Small intestine (tissue), 7 donors: ENCODE measurements around the gene C20orf96. TPM values are rescaled to one million over a fixed set of nuclear protein-coding genes. Genes with fewer than 3 reads are reported as not detected.

Experiments used
- DNase-seq, 2 donors: peaks; one replicate each; pipeline versions ENCODE4 v3.0.0 to v3.0.0-alpha.2; 2013
- FAIRE-seq: peaks from 2 replicates; lab custom pipeline; 2012; peaks lifted over from hg19 to GRCh38; lab: Jason Lieb, UNC
- H3K27ac ChIP-seq, 3 donors: one replicate each; pipeline ENCODE4 v1.5.1; 2013; ENCODE audit warnings: low read length in 2 of 3, mild to moderate bottlenecking in 2 of 3, control low read depth in 1 of 3, inconsistent platforms in 1 of 3, low read depth in 1 of 3, moderate library complexity in 1 of 3
- H3K27me3 ChIP-seq, 3 donors: one replicate each; pipeline ENCODE4 v1.6.1; 2013; ENCODE audit warnings: low read length in 3 of 3, inconsistent platforms in 1 of 3; ENCODE audit not compliant: control insufficient read depth in 3 of 3, insufficient read depth in 3 of 3
- H3K36me3 ChIP-seq, 3 donors: one replicate each; pipeline ENCODE4 v1.6.1; 2013; ENCODE audit warnings: low read length in 3 of 3, inconsistent platforms in 1 of 3, low read depth in 1 of 3, mild to moderate bottlenecking in 1 of 3, moderate library complexity in 1 of 3; ENCODE audit not compliant: control insufficient read depth in 3 of 3, insufficient read depth in 2 of 3
- H3K4me1 ChIP-seq, 3 donors: one replicate each; pipeline ENCODE4 v1.6.1; 2013; ENCODE audit warnings: low read length in 2 of 3, inconsistent platforms in 1 of 3, low read depth in 1 of 3, mild to moderate bottlenecking in 1 of 3, moderate library complexity in 1 of 3; ENCODE audit not compliant: control insufficient read depth in 3 of 3, insufficient read depth in 2 of 3
- H3K4me3 ChIP-seq, 3 donors: one replicate each; pipeline ENCODE4 v1.5.1; 2013; ENCODE audit warnings: low read length in 3 of 3, control low read depth in 1 of 3, inconsistent platforms in 1 of 3, low read depth in 1 of 3, mild to moderate bottlenecking in 1 of 3, moderate library complexity in 1 of 3
- H3K9me3 ChIP-seq, 2 donors: one replicate each; pipeline ENCODE4 v1.6.1; 2013; ENCODE audit warnings: low read depth in 1 of 2, low read length in 1 of 2; ENCODE audit not compliant: control insufficient read depth in 2 of 2, insufficient read depth in 1 of 2
- WGBS, 3 donors: extraction: QIAGEN DNeasy Blood & Tissue Kit; methylation state at CpG; one replicate each; pipeline ENCODE4 v1.1.7; 2013; 5-methylcytosine and 5-hydroxymethylcytosine counted together
- polyA plus RNA-seq, 4 donors: library from polyadenylated mRNA; stranded (reverse) in 3 of 4; unstranded in 1 of 4; fragments of 200-250 nt in 3 of 4; fragments of 120-200 nt in 1 of 4; gene quantifications; one replicate each; pipeline versions ENCODE4 v1.2.1 to v1.2.3, GENCODE V29; 2013
- donor health status: healthy with polysubstance abuse.
- donor health status: control.
- donor health status: control.
- donor health status: Bipolar disorder and iron deficiency.
- donor health status: healthy.

Gene C20orf96
- polyA plus RNA-seq, 4 donors = 3.5 to 8.7 (median 6.7) TPM

DNA sequence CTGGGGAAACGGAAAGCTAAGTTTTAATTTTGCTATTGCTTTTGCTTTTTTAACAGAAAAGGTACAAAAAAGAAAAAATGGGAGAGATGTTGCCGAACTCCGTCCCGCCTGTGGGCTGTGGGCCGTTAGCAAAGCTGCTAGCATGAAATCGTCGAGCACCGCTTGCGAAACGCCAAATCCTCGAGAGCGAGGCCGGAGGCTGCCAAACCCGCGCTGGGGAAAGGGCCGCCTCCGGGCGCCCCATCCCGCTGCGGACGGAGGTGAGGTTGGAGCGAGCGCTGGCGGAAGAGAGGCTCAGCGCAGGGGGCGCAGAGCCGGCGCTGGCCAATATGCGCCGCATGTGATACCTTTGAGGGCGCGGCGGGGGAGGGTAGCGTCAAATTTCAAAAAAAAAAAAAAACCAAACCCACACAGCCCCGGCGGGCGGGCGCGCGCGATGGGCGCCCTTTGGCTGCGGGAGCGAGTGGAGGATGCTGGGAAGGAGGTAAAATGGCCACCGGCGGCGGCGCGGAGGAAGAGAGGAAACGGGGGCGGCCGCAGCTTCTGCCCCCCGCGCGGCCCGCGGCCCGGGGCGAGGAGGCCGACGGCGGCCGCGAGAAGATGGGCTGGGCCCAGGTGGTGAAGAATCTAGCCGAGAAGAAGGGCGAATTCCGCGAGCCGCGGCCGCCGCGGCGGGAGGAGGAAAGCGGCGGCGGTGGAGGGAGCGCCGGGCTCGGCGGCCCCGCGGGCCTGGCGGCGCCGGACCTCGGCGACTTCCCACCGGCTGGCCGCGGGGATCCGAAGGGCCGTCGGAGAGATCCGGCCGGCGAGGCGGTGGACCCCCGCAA, 6.8 kb upstream of the C20orf96 start, which contains the start of gene ZCCHC3:
Gene ZCCHC3, plus strand, starts transcription at position 473 of the 827 bp plus-strand sequence. Its CDS starts 17 bp downstream, at position 490.
- peak; percentile 78 to 94 for DNase-seq
- 0 to 1% (median 0%) methylated on average over 63 to 99 of the region's 99 CpGs for WGBS, 3 donors
- Histone ChIP-seq H3K27ac (peak within 1 kb of the TSS; percentile 96 to 99 (median 96)), H3K36me3 (peaks cover 0 to 17% (median 0%) of the 10 kb centered on the region in 3 donors), H3K27me3 (no peaks in the 10 kb centered on the region), H3K4me1 (peaks cover 4 to 27% (median 18%) of the 10 kb centered on the region in 3 donors), H3K9me3 (no peaks in the 10 kb centered on the region), H3K4me3 (peak within 1 kb of the TSS; percentile 88 to 97 (median 93))
- no peak for FAIRE-seq

DNA sequence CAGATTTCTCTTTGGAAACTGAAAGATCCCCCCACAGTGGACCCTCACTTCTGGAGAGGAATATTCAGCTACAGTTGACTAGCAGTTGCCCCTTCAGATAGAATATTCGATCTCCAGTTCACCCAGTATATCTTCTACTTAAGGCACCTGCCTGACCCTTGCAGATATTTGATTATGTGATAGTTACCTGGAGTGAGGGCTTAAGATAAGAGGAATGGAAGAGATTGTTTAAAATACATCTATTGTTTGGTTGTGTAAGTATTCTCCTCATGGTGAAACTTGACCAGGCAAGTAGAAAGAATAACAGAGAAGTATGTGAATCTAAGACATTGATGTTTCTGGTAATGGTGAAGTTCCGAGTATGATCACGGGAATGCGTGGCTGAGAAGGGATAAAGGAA, 5.3 kb upstream of the C20orf96 start:
- Histone ChIP-seq H3K36me3 (peaks cover 0 to 7% (median 0%) of the 10 kb centered on the region in 3 donors), H3K4me3 (no peak overlapping the region), H3K27ac (no peak overlapping the region), H3K27me3 (no peaks in the 10 kb centered on the region), H3K9me3 (no peaks in the 10 kb centered on the region), H3K4me1 (peaks cover 4 to 29% (median 19%) of the 10 kb centered on the region in 3 donors)
- FAIRE-seq = no peak
- DNase-seq = no peak
- WGBS, 3 donors = 81 to 90% (median 83%) methylated on average over 4 of the region's 4 CpGs

DNA sequence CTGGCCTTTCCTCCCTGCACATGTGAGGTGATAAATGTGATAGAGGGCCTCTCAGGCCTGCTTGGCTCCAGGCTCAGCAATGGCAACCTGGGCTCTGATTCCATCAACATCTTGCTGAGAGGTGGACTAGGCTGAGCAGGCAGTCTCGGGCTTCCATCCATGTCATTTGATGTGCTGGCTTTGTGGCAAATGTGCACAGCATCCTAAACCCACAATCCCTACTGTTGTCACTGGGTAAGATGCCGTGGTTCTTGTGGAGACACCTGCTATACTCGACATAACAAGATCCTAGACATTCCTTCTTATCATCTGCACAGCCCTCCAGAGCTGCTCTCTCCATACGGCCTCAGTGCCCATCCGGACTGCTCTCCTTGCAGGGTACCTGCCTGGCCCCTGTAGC, 4.1 kb upstream of the C20orf96 start:
- no peak for FAIRE-seq
- WGBS, 3 donors = 89 to 92% (median 89%) methylated on average over 5 of the region's 5 CpGs
- no peak for DNase-seq
- Histone ChIP-seq H3K27ac (no peak overlapping the region), H3K4me3 (no peak overlapping the region), H3K27me3 (no peaks in the 10 kb centered on the region), H3K4me1 (peaks cover 4 to 22% (median 11%) of the 10 kb centered on the region in 3 donors), H3K9me3 (no peaks in the 10 kb centered on the region), H3K36me3 (peaks cover 0 to 3% (median 0%) of the 10 kb centered on the region in 3 donors)

DNA sequence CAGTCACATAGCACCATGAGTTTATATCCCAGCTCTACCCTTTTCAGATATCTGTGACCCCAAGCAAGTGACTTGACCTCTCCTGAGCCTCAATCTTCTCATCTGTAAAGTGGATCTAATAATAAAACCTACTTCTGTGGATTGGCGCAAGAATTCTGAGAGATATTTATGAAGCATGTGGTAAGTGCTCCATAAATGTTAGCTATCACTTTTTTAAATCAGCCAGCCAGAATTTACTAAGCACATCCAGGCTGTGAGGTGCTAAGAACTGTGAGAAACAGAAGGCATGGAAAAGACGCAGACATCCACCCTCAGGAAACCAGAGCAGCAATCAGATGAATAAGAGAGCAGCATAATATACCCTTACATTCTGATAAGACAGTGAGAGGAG, 862 bp downstream of the C20orf96 start:
- FAIRE-seq (no peak), DNase-seq (peak in 1 of 2 donors; percentile 17)
- no peaks in the 10 kb centered on the region for H3K9me3 ChIP-seq
- WGBS, 3 donors = 36 to 49% (median 38%) methylated on average over 2 of the region's 2 CpGs
- peaks cover 0 to 16% (median 3%) of the 10 kb centered on the region in 3 donors for H3K4me1 ChIP-seq
- H3K27ac ChIP-seq = peak overlapping the region; percentile 38 to 89 (median 79)
- peak overlapping the region; percentile 42 to 87 (median 55) for H3K4me3 ChIP-seq
- peaks cover 0 to 3% (median 0%) of the 10 kb centered on the region in 3 donors for H3K36me3 ChIP-seq
- H3K27me3 ChIP-seq = no peaks in the 10 kb centered on the region

DNA sequence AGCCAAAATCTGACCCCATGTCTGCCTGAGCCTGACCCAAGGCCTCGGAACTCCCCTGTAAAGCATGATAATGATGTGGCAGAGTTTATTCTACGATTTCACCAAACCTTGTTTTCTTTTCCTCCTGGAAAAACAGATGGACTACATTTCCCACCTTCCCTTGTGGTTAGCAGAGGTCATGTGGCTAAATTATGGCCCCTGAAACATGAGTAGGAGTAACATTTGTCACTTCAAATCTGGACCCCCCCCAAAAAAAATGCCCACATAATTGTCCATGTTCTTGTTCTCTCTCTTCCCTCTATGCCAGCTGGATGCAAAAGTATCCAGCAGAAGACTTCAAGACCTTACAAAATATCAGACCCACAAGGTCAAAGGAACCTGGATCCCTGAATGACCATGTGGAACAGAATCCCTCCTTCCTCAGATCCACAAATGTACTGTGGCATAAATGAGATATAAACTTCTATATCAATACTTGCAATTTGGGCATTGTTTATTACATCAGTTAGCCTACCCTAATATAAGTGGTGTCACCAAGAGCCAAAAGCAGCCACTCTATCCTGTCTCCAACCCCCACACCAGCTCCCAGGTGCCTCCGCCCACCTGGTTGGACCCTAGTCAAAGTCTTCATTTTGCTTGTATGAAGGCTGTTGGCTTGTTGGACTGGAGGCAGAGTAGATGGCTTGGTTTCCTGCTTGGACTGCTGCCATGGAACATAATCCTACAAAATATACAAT, 1.4 kb downstream of the C20orf96 start:
- WGBS, 3 donors = 70 to 79% (median 79%) methylated on average over 3 of the region's 3 CpGs
- no peak overlapping the region for H3K4me3 ChIP-seq
- no peaks in the 10 kb centered on the region for H3K9me3 ChIP-seq
- peaks cover 0 to 5% (median 0%) of the 10 kb centered on the region in 3 donors for H3K36me3 ChIP-seq
- H3K27me3 ChIP-seq = no peaks in the 10 kb centered on the region
- DNase-seq (peak in 1 of 2 donors; percentile 55), FAIRE-seq (no peak)
- H3K27ac ChIP-seq = no peak overlapping the region
- peaks cover 0 to 16% (median 3%) of the 10 kb centered on the region in 3 donors for H3K4me1 ChIP-seq

DNA sequence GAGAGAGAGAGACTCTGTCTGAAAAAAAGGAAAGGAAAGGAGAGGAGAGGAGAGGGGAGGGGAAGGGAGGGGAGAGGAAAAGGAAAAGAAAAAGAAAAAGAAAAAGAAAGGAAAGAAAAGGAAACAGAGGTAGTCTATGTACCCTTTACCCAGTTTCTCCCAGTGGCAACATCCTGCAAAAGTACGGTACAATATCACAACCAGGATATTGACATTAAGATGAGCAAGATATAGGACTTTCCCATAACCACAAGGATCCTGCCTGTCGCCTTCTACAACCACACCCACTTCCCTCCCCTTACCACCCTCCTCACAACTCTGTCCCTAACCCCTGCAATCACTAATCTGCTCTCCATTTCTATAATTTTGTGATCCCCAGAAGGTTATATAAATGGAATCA, 4.0 kb downstream of the C20orf96 start:
- H3K36me3 ChIP-seq = peaks cover 0 to 17% (median 0%) of the 10 kb centered on the region in 3 donors
- DNase-seq (no peak), FAIRE-seq (no peak)
- H3K27ac ChIP-seq = no peak overlapping the region
- H3K27me3 ChIP-seq = no peaks in the 10 kb centered on the region
- no peaks in the 10 kb centered on the region for H3K9me3 ChIP-seq
- peaks cover 0 to 15% (median 3%) of the 10 kb centered on the region in 3 donors for H3K4me1 ChIP-seq
- 57 to 75% (median 60%) methylated on average over 2 of the region's 2 CpGs for WGBS, 3 donors
- H3K4me3 ChIP-seq = no peak overlapping the region

DNA sequence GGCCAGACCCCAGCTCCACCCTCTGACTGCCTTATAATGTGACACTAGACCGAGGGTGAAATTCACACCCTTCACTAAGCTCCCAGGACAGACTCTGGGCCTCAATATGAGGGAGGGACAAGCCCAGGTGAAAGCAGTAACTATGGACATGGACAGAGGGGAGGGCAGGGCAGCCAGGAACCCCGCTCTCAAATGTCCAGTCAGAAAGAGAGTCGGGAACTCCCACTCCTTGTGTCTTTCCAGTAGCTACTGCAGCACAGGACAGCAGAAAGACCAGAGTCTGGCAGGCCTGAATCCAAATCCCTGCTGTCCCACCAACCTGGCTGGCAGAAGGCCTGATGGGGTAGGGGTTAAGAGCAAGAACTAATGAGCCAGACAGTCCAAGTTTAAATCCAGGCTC, 6.4 kb downstream of the C20orf96 start:
- H3K9me3 ChIP-seq = no peaks in the 10 kb centered on the region
- peaks cover 0 to 21% (median 0%) of the 10 kb centered on the region in 3 donors for H3K36me3 ChIP-seq
- no peaks in the 10 kb centered on the region for H3K27me3 ChIP-seq
- WGBS, 3 donors = 60 to 75% (median 62%) methylated on average over 3 of the region's 3 CpGs
- H3K27ac ChIP-seq = no peak overlapping the region
- no peak overlapping the region for H3K4me3 ChIP-seq
- H3K4me1 ChIP-seq = no peaks in the 10 kb centered on the region
- FAIRE-seq = no peak
- DNase-seq = no peak
